ENCODE results near the gene SLX9. TPM values are rescaled to one million over a fixed set of nuclear protein-coding genes. Genes with fewer than 3 reads are reported as not detected.

Gene SLX9
- total and polyA plus RNA-seq, 2 donors (not counting 3 experiments of a cell fraction or from before 2014, with no cell fraction given): 27.0 to 50.6 TPM

GRCh38 chr21:45015469-45015860 lies 75.6 kb downstream of the SLX9 start:
- Histone ChIP-seq H2AFZ (ENCODE audit: low read depth, low read length) (no peak overlapping the region), H4K20me1 (replicated peaks; ENCODE audit: control insufficient read depth, extremely low read depth, insufficient read depth, low read length) (no peaks in the 10 kb centered on the region), H3K79me2 (ENCODE audit: control insufficient read depth, insufficient read depth, low read length) (no peaks in the 10 kb centered on the region), H3K36me3 (ENCODE audit: control insufficient read depth in 2 of 2, extremely low read depth in 1 of 2, insufficient read depth in 2 of 2, low read length in 2 of 2) (no peaks in the 10 kb centered on the region), H3K27me3 (ENCODE audit: control insufficient read depth in 2 of 2, insufficient read depth in 2 of 2, low read length in 2 of 2) (no peaks in the 10 kb centered on the region), H3K9ac (replicated peaks; ENCODE audit: extremely low read depth, insufficient read depth, low read length) (no peak overlapping the region), H3K4me3 (replicated peaks in 1 of 3; ENCODE audit: insufficient read depth in 1 of 3, low read depth in 1 of 3, low read length in 3 of 3) (no peak overlapping the region), H3K4me2 (ENCODE audit: insufficient read depth, low read length) (no peak overlapping the region), H3K9me3 (replicated peaks; ENCODE audit: control insufficient read depth, insufficient read depth, low read length) (no peaks in the 10 kb centered on the region), H3K4me1 (ENCODE audit: control insufficient read depth, extremely low read depth, insufficient read depth, low read length) (peaks cover 28% of the 10 kb centered on the region), H3K27ac (ENCODE audit: insufficient read depth, low read depth, low read length) (no peak overlapping the region), H3K9me1 (replicated peaks; ENCODE audit: control insufficient read depth, extremely low read depth, insufficient read depth, low read length) (no peaks in the 10 kb centered on the region)
- FAIRE-seq: no peak
- DNase-seq (ENCODE audit: low read depth, low spot score): no peak
- ChIA-PET POLR2A (interaction anchor here (0.7 kb wide), 1 partner anchor 117 kb away, joined by 7 read pairs; no protein-coding TSS in a partner anchor), CTCF (no interaction called here)
- BruUV-seq (replicated peaks): no TSS peak
- dilution Hi-C loops (cut with MboI; ENCODE audit: extremely low pct_ligation_motif_present, low sequenced_read_pairs) (no loop called here), intact Hi-C loops (cut with micrococcal nuclease) (no loop called here)
- TF ChIP-seq POLR2AphosphoS5 (IDR thresholded peaks at IDR 0.05; ENCODE audit: insufficient read depth, low read depth, low read length) (no peak), EZH2 (IDR thresholded peaks at IDR 0.05; ENCODE audit: borderline replicate concordance, low read depth, low read length, severe bottlenecking) (no peak), MAX (IDR thresholded peaks at IDR 0.05; ENCODE audit: insufficient read depth, insufficient read length) (no peak), JUN (IDR thresholded peaks at IDR 0.05; ENCODE audit: borderline replicate concordance, insufficient read depth, insufficient read length, low read depth) (no peak), POLR2A (IDR thresholded peaks at IDR 0.05; ENCODE audit: low read depth, low read length) (no peak)

GRCh38 chr21:45016031-45016405 lies 76.2 kb downstream of the SLX9 start:
- Histone ChIP-seq H4K20me1 (replicated peaks; ENCODE audit: control insufficient read depth, extremely low read depth, insufficient read depth, low read length) (no peaks in the 10 kb centered on the region), H3K9me3 (replicated peaks; ENCODE audit: control insufficient read depth, insufficient read depth, low read length) (no peaks in the 10 kb centered on the region), H3K27ac (ENCODE audit: insufficient read depth, low read depth, low read length) (no peak overlapping the region), H3K27me3 (ENCODE audit: control insufficient read depth in 2 of 2, insufficient read depth in 2 of 2, low read length in 2 of 2) (no peaks in the 10 kb centered on the region), H3K4me2 (ENCODE audit: insufficient read depth, low read length) (no peak overlapping the region), H3K4me1 (ENCODE audit: control insufficient read depth, extremely low read depth, insufficient read depth, low read length) (peaks cover 28% of the 10 kb centered on the region), H3K9ac (replicated peaks; ENCODE audit: extremely low read depth, insufficient read depth, low read length) (no peak overlapping the region), H3K36me3 (ENCODE audit: control insufficient read depth in 2 of 2, extremely low read depth in 1 of 2, insufficient read depth in 2 of 2, low read length in 2 of 2) (no peaks in the 10 kb centered on the region), H2AFZ (ENCODE audit: low read depth, low read length) (no peak overlapping the region), H3K9me1 (replicated peaks; ENCODE audit: control insufficient read depth, extremely low read depth, insufficient read depth, low read length) (no peaks in the 10 kb centered on the region), H3K79me2 (ENCODE audit: control insufficient read depth, insufficient read depth, low read length) (no peaks in the 10 kb centered on the region), H3K4me3 (replicated peaks in 1 of 3; ENCODE audit: insufficient read depth in 1 of 3, low read depth in 1 of 3, low read length in 3 of 3) (no peak overlapping the region)
- ChIA-PET POLR2A (no interaction called here), CTCF (interaction anchor here (0.9 to 1.2 kb wide), 2 partner anchors 86 to 112 kb away, joined by 3 to 5 read pairs; no protein-coding TSS in a partner anchor)
- no peak for TF ChIP-seq MYC (IDR thresholded peaks at IDR 0.05; ENCODE audit: low read depth, low read length)
- FAIRE-seq (no peak), DNase-seq (ENCODE audit: low read depth, low spot score) (no peak)
- dilution Hi-C loops (cut with MboI; ENCODE audit: extremely low pct_ligation_motif_present, low sequenced_read_pairs) (no loop called here), intact Hi-C loops (cut with micrococcal nuclease) (no loop called here)
- BruUV-seq (replicated peaks): no TSS peak

All from endothelial cell of umbilical vein (primary cell).